Activated CD8-positive, alpha-beta T cell treated with anti-CD3 and anti-CD28 coated beads, Interleukin-2, amount 10 ng/mL, durations not matched to agents 7 days and 5 days (primary cell): ENCODE results near the gene ADNP. TPM values are rescaled to one million over a fixed set of nuclear protein-coding genes. Genes with fewer than 3 reads are reported as not detected.
A peak's percentile ranks its signal among the peaks of the same experiment; 100 is the strongest.

Source experiments
- ATAC-seq: fragments of 150-1000 bp; cut with Tn5 transposase; one replicate; pipeline ENCODE4 v1.10.0; 2021; ENCODE audit warnings: moderate library complexity
- CTCF ChIA-PET: fragments of 350-600 bp; sonication (Branson Sonifier 250); formaldehyde crosslinking; loops from one replicate; lab custom pipeline; 2021; ENCODE audit warnings: antibody characterized with exemption; lab: Charles Lee
- POLR2A ChIA-PET: fragments of 350-600 bp; sonication (Branson Sonifier 250); formaldehyde crosslinking; loops from one replicate; lab custom pipeline; 2021; ENCODE audit warnings: antibody characterized with exemption; lab: Charles Lee
- DNase-seq: peaks from one replicate; pipeline ENCODE4 v3.0.0-alpha.2; 2020
- H3K27ac Mint-ChIP-seq: one replicate; pipeline ENCODE4 v1.8.0; 2021; ENCODE audit warnings: mild to moderate bottlenecking, mixed read lengths
- H3K27me3 Mint-ChIP-seq: one replicate; pipeline ENCODE4 v1.8.0; 2021; ENCODE audit warnings: low read depth, mixed read lengths
- H3K36me3 Mint-ChIP-seq: one replicate; pipeline ENCODE4 v1.8.0; 2021; ENCODE audit warnings: low read depth, mixed read lengths
- H3K4me1 Mint-ChIP-seq: one replicate; pipeline ENCODE4 v1.8.0; 2021; ENCODE audit warnings: low read depth, mixed read lengths
- H3K4me3 Mint-ChIP-seq: one replicate; pipeline ENCODE4 v1.8.0; 2021; ENCODE audit warnings: mild to moderate bottlenecking, mixed read lengths
- H3K9me3 Mint-ChIP-seq: one replicate; pipeline ENCODE4 v1.8.0; 2022; ENCODE audit warnings: mixed read lengths; ENCODE audit not compliant: insufficient read depth
- total RNA-seq, 2 experiments: library from RNA; stranded (reverse); gene quantifications; one replicate each; pipeline ENCODE4 v1.2.3, GENCODE V29; 2021

Gene ADNP
- total RNA-seq, 2 experiments from 2014 or later = 62.5 to 67.6 TPM

- peaks cover 42% of the 10 kb centered on the region for H3K36me3 Mint-ChIP-seq
- peaks cover 43% of the 10 kb centered on the region for H3K4me1 Mint-ChIP-seq
- peak overlapping the region; percentile 47 for H3K27ac Mint-ChIP-seq
- H3K9me3 Mint-ChIP-seq = no peaks in the 10 kb centered on the region
- no peak for DNase-seq
- CTCF ChIA-PET = interaction anchor here (3.4 to 3.6 kb wide), 2 partner anchors 10 to 125 kb away, joined by 27 to 29 read pairs; partner anchors contain the start of gene BCAS4
- no peak overlapping the region for H3K4me3 Mint-ChIP-seq
- POLR2A ChIA-PET = no interaction called here
- H3K27me3 Mint-ChIP-seq = no peaks in the 10 kb centered on the region
- ATAC-seq = no peak
Measured at GRCh38 chr20:50919567-50919966, 11.7 kb downstream of the ADNP start.

- H3K4me3 Mint-ChIP-seq = no peak overlapping the region
- peaks cover 52% of the 10 kb centered on the region for H3K4me1 Mint-ChIP-seq
- ATAC-seq (no peak), DNase-seq (no peak)
- peaks cover 50% of the 10 kb centered on the region for H3K36me3 Mint-ChIP-seq
- no peaks in the 10 kb centered on the region for H3K27me3 Mint-ChIP-seq
- H3K27ac Mint-ChIP-seq = no peak overlapping the region
- H3K9me3 Mint-ChIP-seq = no peaks in the 10 kb centered on the region
- ChIA-PET CTCF (interaction anchor here (3.4 to 3.6 kb wide), 2 partner anchors 11 to 124 kb away, joined by 27 to 29 read pairs; partner anchors contain the start of gene BCAS4), POLR2A (interaction anchor here (0.7 kb wide), 1 partner anchor 11 kb away, joined by 3 read pairs; no protein-coding TSS in a partner anchor)
Measured at GRCh38 chr20:50918403-50918802, 12.8 kb downstream of the ADNP start.

- Mint-ChIP-seq H3K27me3 (no peaks in the 10 kb centered on the region), H3K4me1 (peaks cover 53% of the 10 kb centered on the region), H3K36me3 (peaks cover 49% of the 10 kb centered on the region), H3K9me3 (no peaks in the 10 kb centered on the region), H3K4me3 (no peak overlapping the region), H3K27ac (peak overlapping the region; percentile 45)
- POLR2A ChIA-PET = interaction anchor here (1.2 to 1.6 kb wide), 3 partner anchors 12 to 41 kb away, joined by 3 to 10 read pairs (median 4); partner anchors contain the start of genes ADNP, DPM1 and MOCS3
- CTCF ChIA-PET = interaction anchor here (1.2 to 9.1 kb wide), 5 partner anchors 9 to 126 kb away, joined by 4 to 98 read pairs (median 8); partner anchors contain the start of genes ADNP and BCAS4
- DNase-seq = no peak
- ATAC-seq = no peak
Measured at GRCh38 chr20:50916934-50917333, 14.3 kb downstream of the ADNP start.

GRCh38 chr20:50916257-50916656, 15.0 kb downstream of the ADNP start:
- CTCF ChIA-PET = interaction anchor here (1.2 to 9.1 kb wide), 6 partner anchors 10 to 125 kb away, joined by 4 to 98 read pairs (median 6); partner anchors contain the start of genes ADNP and BCAS4
- Mint-ChIP-seq H3K27ac (no peak overlapping the region), H3K36me3 (peaks cover 54% of the 10 kb centered on the region), H3K27me3 (no peaks in the 10 kb centered on the region), H3K4me1 (peaks cover 59% of the 10 kb centered on the region), H3K9me3 (no peaks in the 10 kb centered on the region), H3K4me3 (no peak overlapping the region)
- no peak for DNase-seq
- POLR2A ChIA-PET = interaction anchor here (1.2 to 1.6 kb wide), 3 partner anchors 13 to 42 kb away, joined by 3 to 10 read pairs (median 4); partner anchors contain the start of genes ADNP, DPM1 and MOCS3
- no peak for ATAC-seq

GRCh38 chr20:50915424-50915823, 15.8 kb downstream of the ADNP start:
- Mint-ChIP-seq H3K4me3 (no peak overlapping the region), H3K9me3 (no peaks in the 10 kb centered on the region), H3K27me3 (no peaks in the 10 kb centered on the region), H3K27ac (no peak overlapping the region), H3K4me1 (peaks cover 64% of the 10 kb centered on the region), H3K36me3 (peaks cover 59% of the 10 kb centered on the region)
- ATAC-seq = no peak
- POLR2A ChIA-PET = interaction anchor here (1.1 kb wide), 1 partner anchor 16 kb away, joined by 6 read pairs; the partner anchor contains the start of gene ADNP
- CTCF ChIA-PET = interaction anchor here (1.4 to 9.1 kb wide), 5 partner anchors 10 to 125 kb away, joined by 3 to 98 read pairs (median 8); partner anchors contain the start of genes ADNP and BCAS4
- no peak for DNase-seq

GRCh38 chr20:50913690-50914375, 17.4 kb downstream of the ADNP start:
- no peaks in the 10 kb centered on the region for H3K27me3 Mint-ChIP-seq
- ATAC-seq = peak; percentile 67
- DNase-seq = no peak
- peaks cover 62% of the 10 kb centered on the region for H3K4me1 Mint-ChIP-seq
- H3K36me3 Mint-ChIP-seq = peaks cover 62% of the 10 kb centered on the region
- ChIA-PET POLR2A (no interaction called here), CTCF (interaction anchor here (1.0 to 9.1 kb wide), 5 partner anchors 10 to 120 kb away, joined by 3 to 98 read pairs (median 33); partner anchors contain the start of genes ADNP and BCAS4)
- no peaks in the 10 kb centered on the region for H3K9me3 Mint-ChIP-seq
- peak overlapping the region; percentile 70 for H3K27ac Mint-ChIP-seq
- no peak overlapping the region for H3K4me3 Mint-ChIP-seq

- Mint-ChIP-seq H3K27ac (peak overlapping the region; percentile 42), H3K36me3 (peaks cover 55% of the 10 kb centered on the region), H3K4me1 (peaks cover 47% of the 10 kb centered on the region), H3K9me3 (no peaks in the 10 kb centered on the region), H3K27me3 (no peaks in the 10 kb centered on the region), H3K4me3 (no peak overlapping the region)
- DNase-seq = no peak
- CTCF ChIA-PET = interaction anchor here (1.0 to 9.1 kb wide), 8 partner anchors 10 to 121 kb away, joined by 4 to 98 read pairs (median 5); partner anchors contain the start of genes ADNP and BCAS4
- POLR2A ChIA-PET = interaction anchor here (0.6 to 1.5 kb wide), 2 partner anchors 18 to 112 kb away, joined by 3 to 6 read pairs; no protein-coding TSS in a partner anchor
- ATAC-seq = no peak
Measured at GRCh38 chr20:50911716-50912115, 19.5 kb downstream of the ADNP start.

GRCh38 chr20:50911030-50911429, 20.2 kb downstream of the ADNP start:
- H3K9me3 Mint-ChIP-seq = no peaks in the 10 kb centered on the region
- peaks cover 45% of the 10 kb centered on the region for H3K4me1 Mint-ChIP-seq
- H3K36me3 Mint-ChIP-seq = peaks cover 53% of the 10 kb centered on the region
- CTCF ChIA-PET = interaction anchor here (1.2 to 9.1 kb wide), 6 partner anchors 13 to 120 kb away, joined by 4 to 98 read pairs (median 8); partner anchors contain the start of genes ADNP and BCAS4
- H3K27ac Mint-ChIP-seq = no peak overlapping the region
- DNase-seq (no peak), ATAC-seq (no peak)
- no peak overlapping the region for H3K4me3 Mint-ChIP-seq
- no peaks in the 10 kb centered on the region for H3K27me3 Mint-ChIP-seq
- POLR2A ChIA-PET = interaction anchor here (1.5 kb wide), 1 partner anchor 18 kb away, joined by 6 read pairs; no protein-coding TSS in a partner anchor

GRCh38 chr20:50909413-50909812, 21.8 kb downstream of the ADNP start:
- DNase-seq (no peak), ATAC-seq (no peak)
- Mint-ChIP-seq H3K36me3 (peaks cover 54% of the 10 kb centered on the region), H3K27ac (no peak overlapping the region), H3K4me3 (no peak overlapping the region), H3K9me3 (no peaks in the 10 kb centered on the region), H3K27me3 (no peaks in the 10 kb centered on the region), H3K4me1 (peaks cover 32% of the 10 kb centered on the region)
- ChIA-PET POLR2A (interaction anchor here (1.4 kb wide), 1 partner anchor 48 kb away, joined by 5 read pairs; no protein-coding TSS in a partner anchor), CTCF (interaction anchor here (0.6 to 9.1 kb wide), 6 partner anchors 10 to 1489 kb away, joined by 3 to 98 read pairs (median 6); partner anchors contain the start of genes ADNP and BCAS4)

GRCh38 chr20:50904067-50904570, 27.1 kb downstream of the ADNP start:
- Mint-ChIP-seq H3K9me3 (no peaks in the 10 kb centered on the region), H3K36me3 (peaks cover 55% of the 10 kb centered on the region), H3K4me3 (no peak overlapping the region), H3K27me3 (no peaks in the 10 kb centered on the region), H3K27ac (no peak overlapping the region), H3K4me1 (peaks cover 5% of the 10 kb centered on the region)
- CTCF ChIA-PET = interaction anchor here (1.9 to 3.9 kb wide), 2 partner anchors 25 to 109 kb away, joined by 7 to 20 read pairs; partner anchors contain the start of gene BCAS4
- POLR2A ChIA-PET = no interaction called here
- ATAC-seq (no peak), DNase-seq (no peak)

GRCh38 chr20:50903353-50904051, 27.7 kb downstream of the ADNP start:
- H3K27ac Mint-ChIP-seq = peak overlapping the region; percentile 6
- H3K36me3 Mint-ChIP-seq = peaks cover 58% of the 10 kb centered on the region
- DNase-seq (no peak), ATAC-seq (no peak)
- ChIA-PET CTCF (interaction anchor here (1.4 to 3.9 kb wide), 3 partner anchors 25 to 109 kb away, joined by 3 to 20 read pairs (median 7); partner anchors contain the start of gene BCAS4), POLR2A (no interaction called here)
- H3K9me3 Mint-ChIP-seq = no peaks in the 10 kb centered on the region
- no peak overlapping the region for H3K4me3 Mint-ChIP-seq
- peaks cover 5% of the 10 kb centered on the region for H3K4me1 Mint-ChIP-seq
- no peaks in the 10 kb centered on the region for H3K27me3 Mint-ChIP-seq
